ENCODE results near the gene TMED1. TPM values are rescaled to one million over a fixed set of nuclear protein-coding genes. Genes with fewer than 3 reads are reported as not detected.
A peak's percentile ranks its signal among the peaks of the same experiment; 100 is the strongest.
"Not testable (repeated sequence)": the region's sequence is repeated elsewhere in the genome, so short reads cannot be mapped to it uniquely, and the experiment has no call there.

Gene TMED1, protein sequence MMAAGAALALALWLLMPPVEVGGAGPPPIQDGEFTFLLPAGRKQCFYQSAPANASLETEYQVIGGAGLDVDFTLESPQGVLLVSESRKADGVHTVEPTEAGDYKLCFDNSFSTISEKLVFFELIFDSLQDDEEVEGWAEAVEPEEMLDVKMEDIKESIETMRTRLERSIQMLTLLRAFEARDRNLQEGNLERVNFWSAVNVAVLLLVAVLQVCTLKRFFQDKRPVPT
- total RNA-seq (44.1 TPM), polyA plus RNA-seq (ENCODE audit: insufficient read depth in 1 of 8, insufficient read length in 8 of 8, low replicate concordance in 1 of 8) (10 to 100 TPM; 33.8 to 48.8 (median 40.3) TPM)
- long read RNA-seq, donor 1, transcript TMED1-201 (4 exons, 1,340 nt): major isoform, 10 of 10 reads
- long read RNA-seq, donor 1, partial matches to known transcripts: 0 of 10 reads
- long read RNA-seq, donor 1, other reads (novel, unspliced or antisense): 0 of 10 reads
- long read RNA-seq, donor 2, partial matches to known transcripts: 0 of 1 reads
- long read RNA-seq, donor 2, other reads (novel, unspliced or antisense): 0 of 1 reads
- long read RNA-seq, donor 3, transcript TMED1-201 (4 exons, 1,340 nt): major isoform, 20 of 20 reads
- long read RNA-seq, donor 3, partial matches to known transcripts: 0 of 20 reads
- long read RNA-seq, donor 3, other reads (novel, unspliced or antisense): 0 of 20 reads
- long read RNA-seq, donor 4, transcript TMED1-201 (4 exons, 1,340 nt): major isoform, 9 of 9 reads
- long read RNA-seq, donor 4, partial matches to known transcripts: 0 of 9 reads
- long read RNA-seq, donor 4, other reads (novel, unspliced or antisense): 0 of 9 reads
- long read RNA-seq, donor 5, transcript TMED1-201 (4 exons, 1,340 nt): major isoform, 38 of 39 reads
- long read RNA-seq, donor 5, partial matches to known transcripts: 0 of 39 reads
- long read RNA-seq, donor 5, other reads (novel, unspliced or antisense): 0 of 39 reads
- long read RNA-seq, donor 6, transcript TMED1-201 (4 exons, 1,340 nt): major isoform, 39 of 39 reads
- long read RNA-seq, donor 6, partial matches to known transcripts: 0 of 39 reads
- long read RNA-seq, donor 6, other reads (novel, unspliced or antisense): 0 of 39 reads
- long read RNA-seq, donor 7, transcript TMED1-201 (4 exons, 1,340 nt): major isoform, 20 of 20 reads
- long read RNA-seq, donor 7, partial matches to known transcripts: 0 of 20 reads
- long read RNA-seq, donor 7, other reads (novel, unspliced or antisense): 0 of 20 reads
- long read RNA-seq, donor 8, transcript TMED1-201 (4 exons, 1,340 nt): major isoform, 12 of 18 reads
- long read RNA-seq, donor 8, partial matches to known transcripts: 6 of 18 reads
- long read RNA-seq, donor 8, other reads (novel, unspliced or antisense): 0 of 18 reads
- long read RNA-seq, donor 9, transcript TMED1-201 (4 exons, 1,340 nt): major isoform, 7 of 7 reads
- long read RNA-seq, donor 9, partial matches to known transcripts: 0 of 7 reads
- long read RNA-seq, donor 9, other reads (novel, unspliced or antisense): 0 of 7 reads
- long read RNA-seq, donor 10, transcript TMED1-201 (4 exons, 1,340 nt): major isoform, 28 of 29 reads
- long read RNA-seq, donor 10, partial matches to known transcripts: 0 of 29 reads
- long read RNA-seq, donor 10, other reads (novel, unspliced or antisense): 0 of 29 reads
- long read RNA-seq, donor 11, transcript TMED1-201 (4 exons, 1,340 nt): major isoform, 15 of 15 reads
- long read RNA-seq, donor 11, partial matches to known transcripts: 0 of 15 reads
- long read RNA-seq, donor 11, other reads (novel, unspliced or antisense): 0 of 15 reads

DNA sequence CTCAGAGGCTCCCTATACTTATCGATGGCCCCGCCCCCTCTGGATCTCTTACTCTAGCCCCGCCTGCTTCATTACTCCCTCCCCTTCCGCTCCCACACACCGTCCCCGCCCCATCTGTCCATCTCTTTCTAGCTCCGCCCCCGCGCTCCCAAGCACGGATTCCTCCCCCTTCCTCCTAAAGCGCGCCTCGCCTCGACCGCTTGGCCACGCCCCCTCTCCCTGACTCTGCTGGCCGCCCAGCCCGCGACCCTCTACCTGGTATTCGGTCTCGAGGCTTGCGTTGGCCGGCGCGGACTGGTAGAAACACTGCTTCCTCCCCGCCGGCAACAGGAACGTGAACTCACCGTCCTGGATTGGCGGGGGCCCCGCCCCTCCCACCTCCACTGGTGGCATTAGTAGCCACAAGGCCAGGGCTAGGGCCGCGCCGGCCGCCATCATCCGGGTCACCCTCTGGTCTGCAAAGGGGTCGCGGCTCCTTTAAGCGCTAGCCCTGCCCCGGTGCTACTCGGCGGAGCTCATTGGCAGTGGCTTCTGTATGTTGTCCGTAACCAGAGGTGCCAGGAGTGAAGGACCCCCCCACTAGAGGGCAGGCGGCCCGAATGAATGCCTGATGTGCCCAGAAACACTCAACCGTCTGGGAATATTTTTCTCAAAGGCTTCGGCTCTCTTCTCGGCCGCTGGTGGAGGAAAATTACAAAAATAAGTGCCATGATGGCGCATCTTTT, at the start of gene TMED1:
TMED1 (minus strand) TSS at position 459 of the 725 bp plus-strand sequence; CDS start at position 438, 21 bp downstream.
- DNase-seq: peak; percentile 99
- Histone ChIP-seq H3K36me3 (ENCODE audit: control insufficient read depth, insufficient read depth, low read length) (peaks cover 40% of the 10 kb centered on the region), H3K4me3 (ENCODE audit: low read length) (peak within 1 kb of the TSS; percentile 88), H3K4me1 (ENCODE audit: control insufficient read depth, insufficient read depth, low read length) (peaks cover 15% of the 10 kb centered on the region), H3K27me3 (ENCODE audit: control insufficient read depth, insufficient read depth, low read length) (no peaks in the 10 kb centered on the region), H3K27ac (ENCODE audit: low read length) (peak within 1 kb of the TSS; percentile 100), H3K9me3 (replicated peaks; ENCODE audit: control insufficient read depth, low read depth, low read length) (peaks cover 5% of the 10 kb centered on the region)
- WGBS (ENCODE audit: insufficient coverage): under 1% methylated on average over 50 of the region's 50 CpGs

DNA sequence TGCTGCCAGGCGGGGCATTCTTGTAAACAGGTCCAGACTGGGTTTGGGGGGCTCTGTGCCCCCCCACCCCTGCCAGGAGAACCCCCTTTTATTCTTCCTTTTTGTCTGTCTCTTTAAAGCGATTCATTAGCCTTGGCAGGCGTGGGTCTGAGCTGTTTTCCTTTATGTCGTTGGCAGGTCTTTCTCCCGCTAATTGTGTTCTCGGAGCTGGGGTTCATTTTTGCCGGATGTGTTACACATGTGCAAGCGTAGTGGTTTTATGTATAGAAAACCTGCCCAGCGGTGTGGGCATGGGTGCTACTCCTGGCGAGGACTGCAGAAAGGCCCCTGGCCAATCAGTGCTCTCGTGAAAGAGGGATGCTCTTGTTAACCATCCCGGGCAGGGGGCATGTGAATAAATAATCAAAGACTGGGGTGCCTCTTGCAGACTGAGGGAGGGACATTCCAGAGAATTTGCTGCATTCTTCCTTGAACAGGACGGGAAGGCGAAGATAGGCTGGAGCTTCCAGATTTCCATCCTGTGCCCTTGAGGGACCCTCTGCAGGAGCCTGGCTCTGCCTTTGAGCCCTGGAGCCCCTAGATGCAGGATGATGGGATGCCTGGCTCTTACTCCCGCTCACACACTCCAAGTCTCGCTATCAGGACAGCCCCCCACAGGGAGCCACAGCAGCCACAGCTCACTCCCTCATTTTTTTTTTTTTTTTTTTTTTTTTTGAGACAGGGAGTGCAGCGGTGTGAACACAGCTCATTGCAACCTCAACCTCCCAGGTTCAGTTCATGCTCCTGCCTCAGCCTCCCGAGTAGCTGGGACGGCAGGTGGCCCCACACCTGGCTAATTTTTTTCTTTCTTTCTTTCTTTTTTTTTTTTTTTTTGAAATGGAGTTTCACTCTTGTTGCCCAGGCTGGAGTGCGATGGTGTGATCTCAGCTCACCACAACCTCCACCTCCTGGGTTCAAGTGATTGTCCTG, 49.5 kb upstream of the TMED1 start:
- H3K27ac ChIP-seq (ENCODE audit: low read length): no peak overlapping the region
- WGBS (ENCODE audit: insufficient coverage): 33% methylated on average over 11 of the region's 20 CpGs

DNA sequence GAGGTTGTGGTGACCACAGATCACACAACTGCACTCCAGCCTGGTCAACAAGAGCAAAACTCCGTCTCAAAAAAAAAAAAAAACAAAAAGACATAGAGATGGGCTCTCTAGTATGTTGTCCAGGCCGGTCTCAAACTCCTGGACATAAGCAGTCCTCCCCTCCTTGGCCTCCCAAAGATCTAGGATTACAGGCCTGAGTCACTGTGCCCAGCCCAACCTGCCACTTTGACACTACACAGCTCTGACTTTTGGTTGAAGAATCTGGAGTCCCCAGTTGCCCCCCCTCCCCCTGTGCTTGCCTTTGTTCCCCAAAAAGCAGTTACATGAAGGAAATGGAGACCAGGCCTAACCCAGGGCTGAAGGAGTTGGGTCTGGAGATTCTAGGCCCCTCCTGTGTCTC, 48.3 kb upstream of the TMED1 start:
- Histone ChIP-seq H3K27ac (ENCODE audit: low read length) (no peak overlapping the region), H3K4me3 (ENCODE audit: low read length) (no peak overlapping the region), H3K27me3 (ENCODE audit: control insufficient read depth, insufficient read depth, low read length) (no peaks in the 10 kb centered on the region), H3K4me1 (ENCODE audit: control insufficient read depth, insufficient read depth, low read length) (peaks cover 59% of the 10 kb centered on the region), H3K36me3 (ENCODE audit: control insufficient read depth, insufficient read depth, low read length) (peaks cover 13% of the 10 kb centered on the region), H3K9me3 (replicated peaks; ENCODE audit: control insufficient read depth, low read depth, low read length) (no peaks in the 10 kb centered on the region)
- DNase-seq: no peak
- WGBS (ENCODE audit: insufficient coverage): 43% methylated on average over 1 of the region's 2 CpGs

More for the DNA sequence above, 49.5 kb upstream of the TMED1 start:
- Histone ChIP-seq H3K27me3 (ENCODE audit: control insufficient read depth, insufficient read depth, low read length) (no peaks in the 10 kb centered on the region), H3K36me3 (ENCODE audit: control insufficient read depth, insufficient read depth, low read length) (peaks cover 9% of the 10 kb centered on the region), H3K4me3 (ENCODE audit: low read length) (no peak overlapping the region), H3K4me1 (ENCODE audit: control insufficient read depth, insufficient read depth, low read length) (peaks cover 53% of the 10 kb centered on the region), H3K9me3 (replicated peaks; ENCODE audit: control insufficient read depth, low read depth, low read length) (no peaks in the 10 kb centered on the region)
- DNase-seq: no peak

DNA sequence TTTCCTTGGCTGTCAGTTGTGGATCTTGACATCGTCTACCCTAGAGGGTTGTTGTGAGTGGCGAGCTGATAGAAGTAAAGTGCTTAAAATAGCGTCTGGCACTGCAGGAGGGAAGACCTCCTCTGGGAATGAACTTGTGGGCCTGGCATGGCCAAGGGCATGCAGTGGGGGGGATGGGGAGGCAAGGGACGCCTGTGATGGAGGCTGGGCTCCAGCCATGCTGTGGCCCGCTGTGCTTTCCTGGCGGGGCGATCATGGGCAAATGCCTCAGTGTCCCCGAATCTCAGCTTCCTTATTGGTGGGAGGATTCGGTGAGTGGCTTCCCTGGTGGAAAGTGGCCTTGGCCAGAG, 46.1 kb upstream of the TMED1 start:
- Histone ChIP-seq H3K36me3 (ENCODE audit: control insufficient read depth, insufficient read depth, low read length) (peaks cover 13% of the 10 kb centered on the region), H3K27me3 (ENCODE audit: control insufficient read depth, insufficient read depth, low read length) (no peaks in the 10 kb centered on the region), H3K27ac (ENCODE audit: low read length) (peak overlapping the region; percentile 59), H3K4me1 (ENCODE audit: control insufficient read depth, insufficient read depth, low read length) (peaks cover 58% of the 10 kb centered on the region), H3K9me3 (replicated peaks; ENCODE audit: control insufficient read depth, low read depth, low read length) (no peaks in the 10 kb centered on the region), H3K4me3 (ENCODE audit: low read length) (no peak overlapping the region)
- DNase-seq: no peak
- WGBS (ENCODE audit: insufficient coverage): 38% methylated on average over 2 of the region's 9 CpGs

DNA sequence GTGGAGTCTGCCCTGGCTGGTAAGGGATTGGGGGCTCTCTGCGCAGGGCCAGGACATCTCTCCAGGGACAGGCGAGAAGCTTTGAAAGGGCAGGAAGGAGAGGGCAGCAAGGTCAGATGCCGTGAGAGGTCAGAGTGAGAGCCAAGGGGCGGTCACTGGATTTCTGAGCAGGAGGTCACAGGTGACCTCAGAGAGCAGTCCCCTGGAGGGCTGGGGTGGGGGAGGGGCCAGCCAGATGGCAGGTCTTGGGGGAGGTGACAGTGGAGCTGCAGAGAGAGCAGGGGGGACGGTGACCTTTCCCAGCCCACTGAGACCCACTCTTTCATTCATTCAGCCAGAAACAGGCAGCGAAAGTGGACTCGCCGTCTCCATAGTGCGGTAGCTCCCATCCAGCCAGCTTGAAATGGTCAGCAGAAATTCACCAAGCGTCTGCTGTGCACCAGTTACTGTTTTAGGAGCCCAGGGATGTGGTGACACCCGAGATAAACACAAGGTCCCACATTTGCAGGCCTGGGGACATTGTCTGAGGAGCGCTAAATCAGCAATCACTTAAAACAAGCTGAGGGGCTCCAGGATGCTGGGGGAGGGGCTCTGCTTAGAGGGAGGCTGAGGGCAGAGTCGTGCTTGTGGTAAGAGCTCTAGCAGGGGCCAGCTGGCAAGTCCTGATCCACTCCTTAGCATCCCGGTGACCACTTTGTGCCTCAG, 45.5 kb upstream of the TMED1 start:
- H3K9me3 ChIP-seq (replicated peaks; ENCODE audit: control insufficient read depth, low read depth, low read length): no peaks in the 10 kb centered on the region
- peaks cover 13% of the 10 kb centered on the region for H3K36me3 ChIP-seq (ENCODE audit: control insufficient read depth, insufficient read depth, low read length)
- H3K27me3 ChIP-seq (ENCODE audit: control insufficient read depth, insufficient read depth, low read length): no peaks in the 10 kb centered on the region
- peaks cover 60% of the 10 kb centered on the region for H3K4me1 ChIP-seq (ENCODE audit: control insufficient read depth, insufficient read depth, low read length)
- H3K4me3 ChIP-seq (ENCODE audit: low read length): no peak overlapping the region
- H3K27ac ChIP-seq (ENCODE audit: low read length): peak overlapping the region; percentile 59
- WGBS (ENCODE audit: insufficient coverage): 60% methylated on average over 12 of the region's 14 CpGs
- no peak for DNase-seq

DNA sequence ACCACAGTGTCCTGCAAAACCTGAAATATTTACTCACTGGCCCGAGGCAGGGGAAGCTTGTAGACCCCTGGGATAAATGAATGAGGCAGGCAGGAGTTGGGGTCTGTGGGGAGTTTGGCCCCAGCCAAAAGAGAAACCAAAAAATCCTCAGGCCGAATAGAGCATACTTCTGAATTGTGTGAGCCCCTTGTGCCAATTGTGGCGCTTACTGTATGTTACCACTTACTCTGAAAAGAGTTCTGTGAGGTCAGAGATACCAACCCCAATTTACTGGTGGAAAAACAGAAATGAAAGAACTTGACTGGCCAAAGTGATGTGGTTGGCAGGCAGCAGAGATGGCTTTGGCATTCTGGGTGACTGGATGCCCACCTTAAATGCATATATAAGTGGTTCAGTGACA, 42.2 kb upstream of the TMED1 start:
- WGBS (ENCODE audit: insufficient coverage): 29% methylated on average over 1 of the region's 3 CpGs
- Histone ChIP-seq H3K9me3 (replicated peaks; ENCODE audit: control insufficient read depth, low read depth, low read length) (no peaks in the 10 kb centered on the region), H3K27ac (ENCODE audit: low read length) (peak overlapping the region; percentile 62)

DNA sequence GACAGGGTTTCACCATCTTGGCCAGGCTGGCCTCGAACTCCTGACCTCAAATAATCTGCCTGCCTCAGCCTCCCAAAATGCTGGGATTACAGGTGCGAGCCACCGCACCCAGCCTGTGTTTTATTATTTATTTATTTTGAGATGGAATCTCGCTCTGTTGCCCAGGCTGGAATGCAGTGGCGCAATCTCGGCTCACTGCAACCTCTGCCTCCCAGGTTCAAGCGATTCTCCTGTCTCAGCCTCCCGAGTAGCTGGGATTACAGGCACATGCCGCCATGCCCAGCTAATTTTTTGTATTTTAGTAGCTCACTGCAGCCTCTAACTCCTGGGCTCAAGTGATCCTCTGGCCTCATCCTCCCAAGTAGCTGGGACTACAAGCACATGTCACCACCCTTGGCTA, 41.6 kb upstream of the TMED1 start:
- DNase-seq; H3K4me3 ChIP-seq (ENCODE audit: low read length); H3K27me3 ChIP-seq (ENCODE audit: control insufficient read depth, insufficient read depth, low read length); H3K9me3 ChIP-seq (replicated peaks; ENCODE audit: control insufficient read depth, low read depth, low read length): not testable (repeated sequence)
- no CpG with 5 or more reads among the region's 9 CpGs for WGBS (ENCODE audit: insufficient coverage)
- peak overlapping the region; percentile 62 for H3K27ac ChIP-seq (ENCODE audit: low read length)
- H3K4me1 ChIP-seq (ENCODE audit: control insufficient read depth, insufficient read depth, low read length): peaks cover 74% of the 10 kb centered on the region
- peaks cover 15% of the 10 kb centered on the region for H3K36me3 ChIP-seq (ENCODE audit: control insufficient read depth, insufficient read depth, low read length)

More for the DNA sequence above, 42.2 kb upstream of the TMED1 start:
- no peak overlapping the region for H3K4me3 ChIP-seq (ENCODE audit: low read length)
- H3K27me3 ChIP-seq (ENCODE audit: control insufficient read depth, insufficient read depth, low read length): no peaks in the 10 kb centered on the region
- peaks cover 74% of the 10 kb centered on the region for H3K4me1 ChIP-seq (ENCODE audit: control insufficient read depth, insufficient read depth, low read length)
- no peak for DNase-seq
- peaks cover 22% of the 10 kb centered on the region for H3K36me3 ChIP-seq (ENCODE audit: control insufficient read depth, insufficient read depth, low read length)

Data from muscle of leg (tissue), 16 donors.